Neural cell (in vitro differentiated cells): ENCODE results near the gene TRPM2. TPM values are rescaled to one million over a fixed set of nuclear protein-coding genes. Genes with fewer than 3 reads are reported as not detected.
"Not testable (repeated sequence)": the region's sequence is repeated elsewhere in the genome, so short reads cannot be mapped to it uniquely, and the experiment has no call there.

Source experiments
- H2AFZ ChIP-seq: fragments of 200-600, 300-800 bp; sonication (generic), shearing (Covaris generic); 2 replicates; pipeline ENCODE4 v1.6.0; 2014; ENCODE audit warnings: low read depth, mild to moderate bottlenecking, antibody characterized with exemption, low read length, moderate library complexity
- H3F3A ChIP-seq: fragments of 200-600 bp; shearing (Covaris generic); 2 replicates; pipeline ENCODE4 v1.6.1; 2016; ENCODE audit warnings: mild to moderate bottlenecking, moderate library complexity, mixed read lengths, antibody characterized with exemption, low read length; ENCODE audit not compliant: insufficient read depth, poor library complexity, severe bottlenecking
- H3K27ac ChIP-seq: fragments of 200-600, 300-800 bp; sonication (generic), shearing (Covaris generic); 2 replicates; pipeline ENCODE4 v1.5.1; 2014; ENCODE audit warnings: mild to moderate bottlenecking, low read length, moderate library complexity
- H3K27me3 ChIP-seq: fragments of 300-800, 200-600 bp; sonication (generic), shearing (Covaris generic); 2 replicates; pipeline ENCODE4 v1.6.0; 2014; ENCODE audit warnings: mild to moderate bottlenecking, low read depth, low read length, moderate library complexity; ENCODE audit not compliant: insufficient read depth
- H3K36me3 ChIP-seq: fragments of 300-800, 200-600 bp; sonication (generic), shearing (Covaris generic); 2 replicates; pipeline ENCODE4 v1.5.1; 2014; ENCODE audit warnings: mild to moderate bottlenecking, antibody characterized with exemption, low read length, moderate library complexity; ENCODE audit not compliant: insufficient read depth
- H3K4me2 ChIP-seq: fragments of 300-800, 200-600 bp; sonication (generic), shearing (Covaris generic); 2 replicates; pipeline ENCODE4 v1.6.0; 2014; ENCODE audit warnings: mild to moderate bottlenecking, low read length
- H3K4me3 ChIP-seq: fragments of 300-800, 200-600 bp; sonication (generic), shearing (Covaris generic); 2 replicates; pipeline ENCODE4 v1.5.1; 2014; ENCODE audit warnings: mild to moderate bottlenecking, low read length, moderate library complexity
- H3K79me2 ChIP-seq: fragments of 200-600 bp; shearing (Covaris generic); replicated peaks from 2 replicates; pipeline ENCODE4 v1.6.0; 2014; ENCODE audit warnings: mild to moderate bottlenecking, low read length, moderate library complexity; ENCODE audit not compliant: insufficient read depth
- H3K9ac ChIP-seq: fragments of 300-800, 200-600 bp; sonication (generic), shearing (Covaris generic); 2 replicates; pipeline ENCODE4 v1.6.1; 2016; ENCODE audit warnings: mild to moderate bottlenecking, low read length, mixed read lengths
- H3K9me2 ChIP-seq: fragments of 200-600 bp; shearing (Covaris generic); 2 replicates; pipeline ENCODE4 v1.6.1; 2016; ENCODE audit warnings: mild to moderate bottlenecking, low read length, mixed read lengths; ENCODE audit not compliant: insufficient read depth
- H3K9me3 ChIP-seq: fragments of 200-600, 300-800 bp; sonication (generic), shearing (Covaris generic); 2 replicates; pipeline ENCODE4 v1.6.1; 2016; ENCODE audit warnings: mild to moderate bottlenecking, mixed run types, low read length, moderate library complexity, mixed read lengths
- H4K20me1 ChIP-seq: fragments of 200-600 bp; shearing (Covaris generic); 2 replicates; pipeline ENCODE4 v1.6.1; 2016; ENCODE audit warnings: mild to moderate bottlenecking, mixed run types; ENCODE audit not compliant: insufficient read depth
- CTCF ChIP-seq: fragments of 450-650 bp; IDR thresholded peaks from 2 replicates; pipeline ENCODE4 v1.5.1; 2014; ENCODE audit warnings: antibody characterized with exemption, mild to moderate bottlenecking, moderate library complexity; ENCODE audit not compliant: poor library complexity, severe bottlenecking
- EP300 ChIP-seq: fragments of 450-650 bp; conservative IDR thresholded peaks from 2 replicates; pipeline ENCODE4 v1.6.1; 2014; ENCODE audit warnings: antibody characterized with exemption, mild to moderate bottlenecking, moderate library complexity; ENCODE audit not compliant: poor library complexity, severe bottlenecking
- EZH2 ChIP-seq: fragments of 200-600, 300-800 bp; shearing (Covaris generic), sonication (generic); IDR thresholded peaks from 2 replicates; pipeline ENCODE4 v1.6.1; 2014; ENCODE audit warnings: antibody characterized with exemption, low read length, borderline replicate concordance, mild to moderate bottlenecking; ENCODE audit not compliant: insufficient read depth, poor library complexity, severe bottlenecking
- MXI1 ChIP-seq: fragments of 450-650 bp; conservative IDR thresholded peaks from 2 replicates; pipeline ENCODE4 v1.6.1; 2014; ENCODE audit warnings: antibody characterized with exemption, mild to moderate bottlenecking; ENCODE audit not compliant: poor library complexity, severe bottlenecking
- POLR2AphosphoS5 ChIP-seq: IDR thresholded peaks from 2 replicates; pipeline ENCODE4 v1.6.1; 2012
- RAD21 ChIP-seq: fragments of 450-650 bp; conservative IDR thresholded peaks from 2 replicates; pipeline ENCODE4 v1.6.1; 2014; ENCODE audit warnings: antibody characterized with exemption, mild to moderate bottlenecking, moderate library complexity
- REST ChIP-seq: IDR thresholded peaks from 2 replicates; pipeline ENCODE4 v1.6.1; 2012; ENCODE audit warnings: borderline replicate concordance
- SMC3 ChIP-seq: fragments of 450-650 bp; conservative IDR thresholded peaks from 2 replicates; pipeline ENCODE4 v1.6.1; 2014; ENCODE audit warnings: antibody characterized with exemption, mild to moderate bottlenecking, moderate library complexity; ENCODE audit not compliant: poor library complexity
- TAF1 ChIP-seq: IDR thresholded peaks from 2 replicates; pipeline ENCODE4 v1.6.1; 2012; ENCODE audit warnings: low read depth
- polyA plus RNA-seq: library from polyadenylated mRNA; depleted of rRNA; stranded (reverse); fragments of >200 nt; gene quantifications from 2 replicates; pipeline ENCODE4 v1.2.3, GENCODE V29; 2014

TRPM2 gene
- polyA plus RNA-seq, 1 donor from 2014 or later, result 0.14 TPM

GRCh38 chr21:44359396-44359795, 6.0 kb downstream of the TRPM2 start:
- no peaks in the 10 kb centered on the region for H4K20me1 ChIP-seq
- no peaks in the 10 kb centered on the region for H3F3A ChIP-seq
- H3K79me2 ChIP-seq, result no peaks in the 10 kb centered on the region
- no peaks in the 10 kb centered on the region for H3K36me3 ChIP-seq
- H3K27ac ChIP-seq, result no peak overlapping the region
- no peak overlapping the region for H3K4me2 ChIP-seq
- H3K27me3 ChIP-seq, result no peaks in the 10 kb centered on the region
- no peak overlapping the region for H3K9ac ChIP-seq
- TF ChIP-seq TAF1 (no peak), POLR2AphosphoS5 (no peak), RAD21 (no peak), SMC3 (no peak), REST (no peak), CTCF (no peak), EP300 (no peak), MXI1 (no peak), EZH2 (no peak)
- no peaks in the 10 kb centered on the region for H3K9me2 ChIP-seq
- no peak overlapping the region for H2AFZ ChIP-seq
- H3K4me3 ChIP-seq, result no peak overlapping the region
- no peaks in the 10 kb centered on the region for H3K9me3 ChIP-seq

- no peaks in the 10 kb centered on the region for H3K27me3 ChIP-seq
- H3F3A ChIP-seq, result no peaks in the 10 kb centered on the region
- H3K4me3 ChIP-seq, result no peak overlapping the region
- no peaks in the 10 kb centered on the region for H3K9me2 ChIP-seq
- no peak overlapping the region for H3K27ac ChIP-seq
- H3K36me3 ChIP-seq, result no peaks in the 10 kb centered on the region
- no peaks in the 10 kb centered on the region for H3K79me2 ChIP-seq
- no peak overlapping the region for H3K9ac ChIP-seq
- no peaks in the 10 kb centered on the region for H4K20me1 ChIP-seq
- no peak for TF ChIP-seq SMC3
- no peak for TF ChIP-seq POLR2AphosphoS5
- TF ChIP-seq MXI1, result no peak
- no peaks in the 10 kb centered on the region for H3K9me3 ChIP-seq
- no peak overlapping the region for H2AFZ ChIP-seq
- no peak overlapping the region for H3K4me2 ChIP-seq
These were observed 6.7 kb downstream of the TRPM2 start for GRCh38 chr21:44360159-44360558.

- not testable (repeated sequence) for H3K36me3 ChIP-seq, H3K4me3 ChIP-seq, H3K9ac ChIP-seq, H3K9me3 ChIP-seq, H3K9me2 ChIP-seq, H3F3A ChIP-seq, H3K27me3 ChIP-seq, H2AFZ ChIP-seq, H3K4me2 ChIP-seq, H3K79me2 ChIP-seq, H3K27ac ChIP-seq, H4K20me1 ChIP-seq
These were observed 8.5 kb downstream of the TRPM2 start for GRCh38 chr21:44361903-44362302.
